IPS-NIHi7 (cell line): ENCODE results near the gene ANK2.

Experiments used
- DNase-seq: peaks from one replicate; pipeline ENCODE4 v3.0.0; 2012; ENCODE audit warnings: mixed read lengths; ENCODE audit errors: extremely low spot score

The ANK2 gene

DNA sequence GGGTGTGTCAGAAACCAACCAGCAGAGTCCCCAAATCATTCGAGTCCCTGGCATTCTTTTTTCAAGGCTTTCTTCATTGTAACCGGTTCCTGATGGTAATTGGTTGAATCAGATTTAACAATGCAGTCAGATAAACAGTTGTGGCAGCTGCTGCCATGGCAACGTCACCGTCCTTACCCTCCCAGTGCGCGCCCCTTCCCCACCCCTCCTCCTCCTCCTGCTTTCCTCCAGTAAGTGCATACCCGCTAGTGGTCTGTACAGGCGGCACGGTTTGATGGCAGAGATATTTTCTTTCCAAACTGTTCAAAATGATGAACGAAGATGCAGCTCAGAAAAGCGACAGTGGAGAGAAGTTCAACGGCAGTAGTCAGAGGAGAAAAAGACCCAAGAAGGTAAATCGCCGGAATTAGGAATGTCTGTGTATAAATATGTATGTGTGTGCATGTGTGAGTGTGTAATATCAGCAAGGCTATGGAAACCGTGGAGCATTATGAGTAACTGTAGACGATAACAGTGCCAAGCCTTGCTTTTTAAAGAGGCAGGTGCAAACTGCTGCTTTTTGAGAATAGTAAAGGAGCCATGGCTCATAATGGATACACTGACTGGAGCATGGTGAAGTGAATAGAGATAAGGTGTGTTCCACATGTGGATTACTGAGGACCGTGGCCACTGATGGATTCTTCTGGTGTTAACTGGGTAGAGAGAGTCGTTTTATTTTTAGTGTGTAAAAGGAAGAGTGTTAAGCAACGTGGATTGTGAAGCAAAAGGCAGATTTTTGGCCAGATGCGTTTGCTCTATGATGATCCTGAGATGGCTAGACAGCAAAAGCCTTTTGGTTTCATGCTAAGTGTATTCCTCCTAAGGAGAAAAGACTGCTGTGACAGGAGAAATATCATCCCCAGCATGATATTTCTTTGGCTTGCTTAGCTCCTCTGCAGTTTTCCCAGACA, at the start of gene ANK2:
Gene ANK2 (plus strand): TSS at position 233 of the 950 bp plus-strand sequence. CDS start 76 bp downstream, at position 309.
- peak; percentile 73 for DNase-seq

DNA sequence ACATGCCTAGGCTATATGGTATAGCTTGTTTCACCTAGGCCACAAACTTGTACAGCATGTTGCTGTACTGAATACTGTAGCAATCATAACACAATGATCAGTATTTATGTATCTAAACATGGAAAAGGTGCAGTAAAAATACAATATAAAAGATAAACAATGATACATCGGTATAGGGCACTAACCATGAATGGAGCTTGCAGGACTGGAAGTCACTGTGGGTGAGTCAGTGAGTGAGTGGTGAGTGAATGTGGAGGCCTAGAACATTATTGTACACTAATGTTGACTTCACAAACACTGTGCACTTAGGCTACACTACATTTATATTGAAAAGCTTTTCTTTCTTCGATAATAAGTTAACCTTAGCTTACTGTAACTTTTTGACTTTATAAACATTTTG, 45.6 kb upstream of the ANK2 start:
- no peak for DNase-seq

DNA sequence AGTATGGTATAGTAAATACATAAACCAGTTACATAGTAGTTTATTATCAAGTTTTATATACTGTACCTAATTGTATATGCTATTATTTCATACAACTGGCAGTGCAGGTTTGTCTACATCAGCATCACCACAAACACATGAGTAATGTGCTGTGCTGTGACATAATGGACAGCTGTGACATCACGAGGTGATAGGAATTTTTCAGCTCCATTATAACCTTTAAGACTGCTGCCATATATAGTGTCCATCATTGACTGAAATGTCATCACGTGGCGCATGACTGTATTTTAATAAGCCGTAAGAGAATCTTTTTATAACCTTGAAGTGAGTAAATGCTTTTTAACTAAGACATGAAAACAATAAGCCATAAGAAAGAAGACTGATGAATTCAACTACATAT, 44.8 kb upstream of the ANK2 start:
- no peak for DNase-seq

DNA sequence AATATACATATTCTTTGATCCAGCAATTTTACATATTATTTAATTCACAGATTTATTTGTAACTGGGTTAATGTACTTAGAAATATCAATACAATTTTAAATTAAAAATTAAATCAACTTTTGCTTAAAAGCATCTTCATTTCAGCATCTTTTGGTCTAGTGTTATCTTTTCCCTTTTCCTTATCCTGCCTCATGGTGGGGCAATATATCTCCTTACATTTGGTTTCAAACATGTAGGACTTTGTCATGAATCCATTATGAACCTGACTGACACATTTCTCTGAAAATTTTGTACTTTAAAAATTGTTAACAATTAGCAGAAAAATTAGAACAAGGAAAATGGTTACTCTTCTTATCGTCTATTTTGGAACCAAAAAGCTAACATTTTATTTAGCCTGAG, 42.8 kb upstream of the ANK2 start:
- DNase-seq, result no peak

DNA sequence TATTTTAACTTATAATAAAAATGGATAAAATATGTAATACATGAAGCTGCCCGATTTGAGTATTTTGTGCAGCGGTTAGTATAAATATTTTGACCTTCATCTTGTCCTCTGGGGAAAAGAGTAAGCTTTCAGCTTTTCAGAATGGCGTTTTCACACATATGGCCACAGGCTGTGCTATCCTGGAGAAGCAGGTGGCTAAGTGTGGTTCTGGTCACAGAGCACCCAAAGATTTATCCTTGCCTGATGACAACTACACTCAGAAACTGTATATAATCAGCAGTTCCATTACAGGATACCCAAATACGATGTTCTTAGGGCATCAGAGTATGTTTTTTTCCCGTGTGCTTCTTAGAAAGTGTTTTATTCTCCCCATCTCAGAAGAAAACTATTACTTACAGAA, 42.3 kb upstream of the ANK2 start:
- DNase-seq, result no peak

DNA sequence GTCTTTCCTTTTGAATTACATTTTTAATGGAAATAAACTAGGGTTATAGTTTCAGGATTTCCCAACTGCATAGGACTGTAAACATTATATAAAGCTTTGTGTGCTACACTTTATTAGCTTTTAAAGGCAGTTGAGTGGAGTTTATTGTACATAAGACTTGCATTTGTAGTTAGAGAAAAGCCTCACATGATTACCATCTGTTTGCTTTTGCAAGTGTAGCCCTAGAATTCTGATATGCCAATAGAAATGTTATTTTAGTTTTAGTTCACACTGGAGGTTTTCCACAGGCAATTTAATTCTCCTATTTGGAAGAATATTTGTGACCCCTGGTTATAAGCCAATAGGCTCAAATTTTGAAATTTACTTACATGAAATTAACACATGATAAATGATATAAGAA, 41.3 kb upstream of the ANK2 start:
- DNase-seq, result no peak

DNA sequence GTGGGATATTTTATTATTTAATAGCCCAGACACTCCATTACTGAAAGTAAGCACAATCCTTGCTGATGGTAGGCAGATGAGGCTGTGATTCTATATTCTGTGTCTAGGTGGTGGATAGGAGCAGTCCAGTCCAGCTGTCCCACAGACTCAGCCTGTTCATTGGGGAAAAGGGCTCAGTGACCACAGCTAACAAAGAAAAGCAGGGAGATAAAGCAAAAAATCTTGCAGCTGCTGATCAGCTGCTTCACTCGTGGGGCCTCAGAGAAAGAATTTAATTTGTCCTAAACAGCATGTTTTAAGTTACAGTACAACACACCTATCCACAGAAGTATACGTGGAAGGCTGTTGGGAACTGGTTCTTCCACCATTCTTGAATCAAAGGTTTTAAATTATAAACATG, 40.7 kb upstream of the ANK2 start:
- no peak for DNase-seq

DNA sequence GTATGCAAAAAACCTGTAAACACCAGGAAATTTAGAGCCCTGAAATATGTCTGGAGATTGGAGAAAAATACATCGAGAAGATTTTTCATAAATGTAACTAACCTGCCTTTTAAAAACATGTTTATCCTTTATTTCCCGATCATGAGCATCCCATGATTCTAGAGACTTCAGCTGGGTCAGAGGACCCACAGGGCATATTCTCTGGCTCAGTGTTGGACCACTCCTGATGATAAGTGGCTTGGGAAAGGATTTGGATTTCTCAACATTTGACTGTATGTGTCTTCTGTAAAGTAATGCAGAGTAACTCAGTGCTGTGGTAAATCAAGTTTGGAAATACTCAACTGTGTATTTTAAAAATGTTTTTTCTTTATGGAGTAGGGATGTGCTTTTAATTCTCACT, 40.0 kb upstream of the ANK2 start:
- no peak for DNase-seq

DNA sequence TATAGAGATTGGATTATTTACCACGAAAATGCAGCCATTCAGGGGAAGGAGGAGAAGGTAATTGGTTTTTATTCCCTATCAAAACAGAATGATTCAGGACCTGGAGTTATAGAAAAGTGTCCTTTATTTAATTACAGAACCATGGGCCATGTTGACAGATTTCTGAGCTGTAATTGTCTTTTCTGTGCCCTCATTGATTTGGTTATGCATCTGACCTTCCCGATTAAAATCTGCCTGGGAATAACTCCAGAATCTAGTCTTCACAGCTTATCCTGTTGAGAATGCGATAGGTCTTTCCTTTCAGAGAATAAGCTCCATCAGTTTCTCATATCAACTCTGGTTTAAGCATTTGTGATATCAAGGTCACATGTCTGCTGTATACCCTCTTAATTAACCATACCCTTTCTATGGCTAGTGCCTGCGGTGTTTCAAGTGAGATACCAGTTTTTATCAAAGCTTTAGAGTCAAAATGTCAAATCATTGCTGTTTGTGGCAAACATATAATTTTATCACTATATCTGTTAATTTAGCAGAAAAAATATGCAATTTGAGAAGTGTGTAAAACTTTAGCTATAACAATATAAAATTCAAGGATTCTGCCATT, 37.2 kb upstream of the ANK2 start:
- no peak for DNase-seq

DNA sequence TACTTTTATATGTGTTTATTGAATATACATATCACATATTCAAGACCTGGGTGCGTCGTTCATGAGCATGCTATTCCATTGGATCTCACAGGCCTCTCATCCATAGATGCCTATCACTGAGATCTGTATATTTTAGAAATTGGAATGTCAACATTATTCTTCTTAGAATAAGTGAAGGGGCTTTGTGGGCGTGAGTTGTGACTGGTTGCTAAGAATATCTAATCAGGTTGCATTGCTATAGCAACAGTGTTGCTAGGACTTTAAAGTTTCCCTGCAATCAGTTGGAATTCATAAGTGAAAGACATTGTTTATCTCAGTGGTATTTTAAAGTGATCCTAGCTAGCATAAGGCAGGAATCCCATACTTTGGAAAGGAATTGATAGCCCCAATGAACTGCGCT, 36.7 kb upstream of the ANK2 start:
- DNase-seq, result no peak

DNA sequence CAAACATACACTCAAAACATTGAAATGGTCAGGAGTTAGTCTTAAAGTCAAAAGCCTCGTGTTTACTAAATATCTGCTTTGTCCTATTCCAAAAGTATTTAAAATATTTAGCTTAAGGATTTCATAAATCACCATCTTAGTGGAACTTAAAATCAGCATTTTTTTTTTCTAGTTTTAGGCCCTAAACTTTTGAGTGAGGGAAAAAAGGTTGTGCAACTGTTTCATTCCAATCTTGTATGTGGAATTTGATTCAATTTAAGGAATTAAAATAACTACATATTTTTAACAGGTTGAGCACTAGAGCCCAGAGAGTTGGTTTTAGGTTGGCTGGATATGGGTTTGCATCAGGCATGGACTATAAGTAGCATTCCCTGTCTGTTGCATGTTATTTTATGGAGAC, 35.7 kb upstream of the ANK2 start:
- DNase-seq, result no peak

DNA sequence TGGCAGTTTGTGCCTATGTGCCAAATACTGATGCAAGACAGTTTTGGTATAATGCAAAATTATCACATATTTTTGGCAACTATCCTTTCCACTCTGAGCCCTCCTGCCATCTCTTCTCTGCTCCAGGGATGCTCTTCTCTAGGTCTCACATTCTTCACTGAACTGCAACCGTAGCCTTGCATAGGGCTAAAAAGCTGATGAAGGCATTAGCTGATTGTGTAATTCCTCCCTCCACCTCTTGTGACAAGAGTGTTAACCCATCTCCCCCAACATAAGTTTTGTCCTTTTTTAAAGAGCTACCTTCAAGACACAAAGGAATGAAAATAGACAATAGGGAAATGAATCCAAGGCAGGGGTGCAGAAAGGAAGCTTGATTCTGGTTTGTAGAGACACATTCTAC, 33.1 kb upstream of the ANK2 start:
- no peak for DNase-seq

DNA sequence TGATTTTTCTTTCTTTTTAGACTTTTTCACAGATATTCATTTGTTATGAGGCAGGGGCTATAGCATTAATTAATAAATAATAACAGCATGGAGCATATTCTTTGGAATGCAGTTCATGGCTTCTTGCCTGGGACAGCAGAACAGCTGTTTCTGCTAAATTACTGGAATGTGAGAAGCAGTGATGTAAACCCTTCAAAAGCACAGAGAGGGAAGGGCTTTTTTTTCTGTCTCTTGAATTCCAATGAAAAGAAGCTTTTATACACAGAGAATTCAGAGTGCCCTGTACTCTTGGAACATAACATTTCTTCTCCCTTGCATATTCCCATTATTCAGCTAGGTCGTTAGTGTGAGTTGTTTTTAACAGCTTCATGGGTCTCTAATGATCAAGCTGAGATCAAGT, 28.5 kb upstream of the ANK2 start:
- DNase-seq, result no peak

DNA sequence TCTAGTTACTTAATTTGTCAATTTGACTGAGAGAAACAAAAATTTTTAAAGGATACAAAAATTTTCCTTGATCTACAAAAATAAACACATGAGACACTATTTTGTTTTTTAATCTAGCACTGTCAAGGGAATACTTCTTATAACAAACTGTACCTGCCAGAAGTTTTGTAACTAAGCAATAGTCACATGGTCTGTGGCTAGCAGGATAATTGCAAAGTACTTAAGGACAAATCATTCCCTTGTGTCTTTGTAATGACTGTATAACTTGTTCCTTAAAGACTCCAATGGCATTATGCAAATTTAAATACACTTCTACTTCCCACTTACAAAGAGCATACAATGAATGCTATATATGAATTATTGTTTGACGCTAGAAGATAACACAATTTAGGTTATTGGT, 25.1 kb upstream of the ANK2 start:
- DNase-seq, result no peak

DNA sequence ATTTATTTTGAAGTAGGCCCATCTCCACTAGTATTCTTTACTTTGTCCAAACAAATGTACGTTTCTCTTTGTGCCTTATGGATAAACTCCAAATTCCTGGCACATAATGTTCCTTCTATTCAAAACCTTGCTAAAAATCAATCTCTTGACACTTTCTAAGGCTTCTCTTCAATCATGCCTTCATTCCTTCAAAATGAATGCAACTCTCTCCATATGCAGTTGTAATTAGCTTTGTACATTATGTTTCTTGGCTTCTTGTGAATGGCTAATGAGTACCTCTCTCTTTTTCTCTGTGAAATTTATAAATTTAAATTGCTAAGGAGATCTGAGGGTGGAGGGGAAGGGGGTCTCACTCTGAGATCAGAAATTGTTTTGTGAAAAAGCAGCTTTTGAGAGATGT, 24.0 kb upstream of the ANK2 start:
- no peak for DNase-seq

DNA sequence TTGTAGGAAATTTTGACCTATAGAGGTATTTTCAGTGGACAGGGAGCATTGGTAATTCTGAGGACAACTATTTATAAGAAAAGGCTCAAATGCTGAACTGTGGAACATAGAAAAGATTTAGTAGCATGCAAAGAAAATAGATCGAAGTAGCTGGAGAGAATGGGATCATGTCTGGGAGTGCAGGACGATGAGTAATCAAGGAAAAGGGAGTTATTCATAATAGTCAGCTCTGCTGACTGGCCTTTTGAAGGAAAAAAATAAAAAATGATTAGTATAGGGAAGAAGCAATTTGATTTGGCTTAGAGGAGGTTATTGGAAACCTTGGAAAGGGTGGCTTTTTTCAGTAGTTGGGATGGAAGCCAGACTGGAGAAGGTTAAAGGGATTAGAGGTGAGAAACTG, 22.9 kb upstream of the ANK2 start:
- DNase-seq, result no peak

DNA sequence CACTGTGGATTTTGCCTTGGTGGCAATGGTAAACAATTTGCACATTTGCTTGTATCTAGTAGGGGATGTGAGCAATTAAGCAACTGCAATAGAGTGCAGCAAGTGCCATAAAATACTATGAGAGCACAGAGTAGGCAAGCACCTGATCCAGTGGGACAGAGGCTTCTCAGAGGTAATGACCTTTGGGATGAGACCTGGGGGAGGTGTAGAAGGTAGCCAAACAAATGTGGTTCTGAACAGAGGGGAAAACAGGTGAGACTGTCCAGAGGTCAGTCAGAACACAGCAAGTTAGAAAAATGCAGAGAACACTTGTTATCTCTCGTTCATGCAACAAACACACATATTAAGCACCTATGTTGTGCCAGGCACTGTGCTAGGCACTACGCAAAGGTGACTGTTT, 21.4 kb upstream of the ANK2 start:
- DNase-seq, result no peak

DNA sequence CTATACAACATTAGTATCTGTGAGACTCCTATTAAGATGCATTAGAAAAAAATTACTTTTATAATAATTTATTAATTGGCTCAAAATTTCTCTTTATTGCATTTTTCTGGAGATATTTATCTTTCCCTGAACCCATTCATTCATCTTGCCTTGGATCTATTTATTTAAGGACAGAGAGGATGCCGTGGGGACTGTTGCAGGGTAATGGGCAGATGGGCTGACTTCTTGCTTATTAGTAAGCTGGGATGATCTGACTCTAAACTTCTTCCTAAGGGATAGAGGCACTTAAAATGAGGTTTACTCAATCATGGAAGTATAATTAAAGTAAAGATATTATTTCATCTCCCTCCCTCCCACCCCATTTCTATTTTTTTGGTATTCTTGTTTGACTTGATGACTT, 18.2 kb upstream of the ANK2 start:
- no peak for DNase-seq

DNA sequence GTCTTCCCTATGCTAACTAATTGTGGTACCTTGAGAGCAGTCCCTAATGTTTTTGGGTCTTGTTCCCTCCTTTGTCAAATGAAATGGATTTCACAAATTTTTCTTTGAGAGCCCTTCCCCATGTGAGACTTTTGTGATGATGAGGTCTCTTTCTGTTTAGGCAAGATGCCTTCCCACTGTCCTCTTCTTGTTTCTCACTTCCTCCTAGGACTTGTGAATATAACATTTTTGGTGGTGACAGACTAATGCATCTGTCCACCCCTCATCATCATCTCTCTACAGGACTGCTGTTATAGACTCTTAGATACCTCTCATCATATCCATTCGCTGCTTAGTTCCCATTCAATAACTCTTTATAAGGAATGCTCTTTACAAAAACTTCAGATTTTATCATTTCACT, 8.7 kb upstream of the ANK2 start:
- DNase-seq, result no peak

DNA sequence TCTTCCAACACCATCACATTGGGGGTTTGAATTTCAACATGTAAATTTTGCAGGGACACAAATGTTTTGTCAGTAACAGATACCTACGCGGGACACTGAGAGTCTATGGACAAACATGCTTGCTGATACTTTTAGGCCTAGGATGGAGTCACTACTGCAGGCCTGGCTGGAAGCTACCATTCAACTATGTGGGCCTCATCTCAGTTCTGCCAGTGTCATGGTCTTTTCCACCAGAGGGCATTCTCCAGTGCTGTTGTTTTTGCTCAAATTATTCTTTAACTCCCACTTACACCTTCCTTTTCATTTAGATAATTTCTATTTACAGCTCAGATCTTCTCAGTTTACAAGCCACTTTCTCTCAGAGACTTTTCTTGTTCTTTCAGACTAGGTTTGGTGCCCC, 7.0 kb upstream of the ANK2 start:
- DNase-seq, result no peak

DNA sequence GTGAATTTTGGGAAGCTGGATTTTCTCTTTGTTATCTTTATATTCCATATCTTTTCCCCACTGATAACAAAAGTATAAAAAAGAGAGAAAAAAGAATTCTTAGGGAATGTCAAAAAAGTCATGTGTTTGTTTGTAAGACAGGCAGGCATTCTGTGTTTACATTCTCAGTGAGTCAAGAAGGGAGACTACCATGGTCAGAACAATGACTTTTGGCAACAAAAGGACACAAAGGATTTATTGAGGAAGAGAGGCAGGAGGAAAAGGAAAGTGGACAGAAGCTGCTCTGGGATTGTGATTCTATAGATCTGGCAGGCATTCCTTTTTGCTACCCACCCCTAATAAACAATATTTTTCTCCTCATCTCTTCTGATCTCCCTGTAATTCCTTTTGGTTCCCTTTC, 5.9 kb upstream of the ANK2 start:
- DNase-seq, result no peak

DNA sequence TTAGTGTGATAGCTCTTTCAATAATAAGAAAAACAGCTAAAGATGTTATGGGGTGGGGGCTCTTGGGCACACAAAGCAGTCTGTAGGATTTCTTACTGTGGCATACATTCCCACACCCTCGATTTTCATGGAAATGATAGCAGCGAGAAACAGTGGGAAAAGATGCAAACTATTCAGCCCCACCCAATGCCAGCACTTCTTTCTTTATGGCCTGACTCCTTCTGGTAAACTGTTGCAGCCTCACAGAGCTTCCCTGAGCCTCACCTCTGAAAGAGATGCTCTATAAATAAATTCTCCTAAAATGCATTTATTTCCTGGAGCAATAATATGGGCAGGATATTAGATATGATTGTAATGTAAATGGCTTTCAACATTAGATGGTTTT, 910 bp downstream of the ANK2 start:
- DNase-seq, result no peak

DNA sequence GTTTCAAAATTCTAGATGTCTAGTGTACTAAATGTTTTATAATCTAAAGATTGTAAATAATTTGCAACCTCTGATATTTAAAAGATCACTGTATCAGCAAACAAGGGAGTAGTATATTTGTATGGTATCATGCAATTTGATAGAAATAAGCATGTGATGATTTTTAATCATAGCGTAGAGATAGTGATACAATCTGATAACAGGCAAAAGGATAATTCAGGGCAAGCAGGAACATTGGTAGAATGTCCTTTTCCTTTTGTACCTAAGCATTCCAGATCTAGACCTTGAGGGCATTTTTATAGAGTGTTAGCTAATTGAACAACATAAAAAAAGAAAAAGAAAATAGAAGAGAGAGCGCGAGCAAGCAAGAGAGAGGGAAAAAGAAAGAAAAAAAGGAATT, 1.4 kb downstream of the ANK2 start:
- DNase-seq, result no peak

DNA sequence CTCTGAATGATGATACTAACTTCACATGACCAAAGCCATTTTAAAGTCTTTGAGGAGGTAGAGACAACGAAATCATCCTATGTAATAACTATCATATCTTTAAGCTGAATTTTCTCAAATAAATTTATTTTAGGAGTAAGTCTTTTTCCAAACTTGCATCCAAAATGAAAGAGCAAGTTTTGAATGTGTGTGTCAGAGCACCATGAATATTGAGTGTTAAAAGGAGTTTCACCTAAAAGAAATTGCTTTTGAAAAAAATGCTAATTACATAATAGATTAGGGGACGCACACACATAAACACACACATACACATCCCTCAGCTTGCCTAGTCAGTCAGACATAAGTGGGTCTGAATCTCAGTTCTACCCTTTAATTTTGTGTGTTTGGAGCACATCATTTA, 1.9 kb downstream of the ANK2 start:
- DNase-seq, result no peak
